Adrenal gland (tissue), 12 donors: ENCODE measurements around the gene ADAMTSL3. TPM values are rescaled to one million over a fixed set of nuclear protein-coding genes. Genes with fewer than 3 reads are reported as not detected.

Source experiments
- DNase-seq, 7 donors: peaks; one replicate each; pipeline ENCODE4 v3.0.0-alpha.2; 2019 to 2020
- H3K27ac ChIP-seq, 5 donors: fragments of 200-600 bp; sonication (generic) in 4 of 5; 1 replicate in 3 of 5; 2 replicates in 2 of 5; pipeline versions ENCODE4 v1.5.1 to v1.8.0; 2016 to 2020; ENCODE audit warnings: mild to moderate bottlenecking in 1 of 5
- H3K27me3 ChIP-seq: fragments of 200-600 bp; 2 replicates; pipeline ENCODE4 v1.8.0; 2021
- H3K36me3 ChIP-seq, 2 donors: fragments of 200-600 bp; replicated peaks in 1 of 2; 1 replicate in 1 of 2; 2 replicates in 1 of 2; pipeline versions ENCODE4 v1.5.1 to v1.8.0; 2018 to 2022
- H3K4me1 ChIP-seq, 2 donors: fragments of 200-600 bp; replicated peaks in 1 of 2; 1 replicate in 1 of 2; 2 replicates in 1 of 2; pipeline versions ENCODE4 v1.5.1 to v1.8.0; 2018 to 2021
- H3K4me3 ChIP-seq, 4 donors: fragments of 200-600 bp; sonication (generic) in 3 of 4; one replicate each; pipeline ENCODE4 v1.5.1; 2016 to 2018
- H3K9me3 ChIP-seq, 3 donors: fragments of 200-600 bp; sonication (generic) in 1 of 3; replicated peaks in 1 of 3; 1 replicate in 2 of 3; 2 replicates in 1 of 3; pipeline versions ENCODE4 v1.5.1 to v1.8.0; 2016 to 2021
- CTCF ChIP-seq, 6 experiments: fragments of 450-650 bp in 4 of 6; fragments of 200-600 bp in 2 of 6; sonication (generic) in 1 of 6; IDR thresholded peaks; 1 replicate in 5 of 6; 2 replicates in 1 of 6; pipeline versions ENCODE4 v1.5.1 to v1.8.0; 2016 to 2021; ENCODE audit warnings: antibody characterized with exemption in 6 of 6, mild to moderate bottlenecking in 2 of 6, moderate library complexity in 1 of 6
- POLR2A ChIP-seq, 2 donors: fragments of 450-650 bp; IDR thresholded peaks; one replicate each; pipeline ENCODE4 v1.6.1; 2017; ENCODE audit warnings: antibody characterized with exemption in 2 of 2, mild to moderate bottlenecking in 2 of 2, moderate library complexity in 1 of 2
- WGBS, 4 donors: extraction: QIAGEN DNeasy Blood & Tissue Kit in 2 of 4; methylation state at CpG; one replicate each; pipeline versions ENCODE4 v1.1.5 to v1.1.7; 2013 to 2017; 5-methylcytosine and 5-hydroxymethylcytosine counted together
- intact Hi-C, 2 donors: fragments of 100-400 bp; cut with DNase I; formaldehyde crosslinking; loops; one replicate each; pipeline versions ENCODE4 v1.14.1 to v1.15.0; 2022 to 2023
- polyA plus RNA-seq, 3 donors: library from polyadenylated mRNA; stranded (reverse); fragments of 200-250 nt in 2 of 3; fragments of 350-450 nt in 1 of 3; fragmentation: Illumina TruSeq in 1 of 3; extraction: RNeasy Lipid Tissue Mini Kit (QIAGEN cat#74804) in 1 of 3; gene quantifications; one replicate each; pipeline ENCODE4 v1.2.3, GENCODE V29; 2013 to 2014
- total RNA-seq, 9 donors: library from RNA; depleted of rRNA in 4 of 9; stranded (reverse); fragments of >200 nt in 4 of 9; fragments of 120-200 nt in 1 of 9; fragmentation: NEBNext Ultra II Directional in 1 of 9; extraction: Animal tissue kit (Norgen Biotek cat#: 25700) in 1 of 9; gene quantifications; one replicate each; pipeline versions ENCODE4 v1.1.0 to v1.2.4, GENCODE V29; 2013 to 2023
- donor health status: healthy with polysubstance abuse.
- donor health status: Bipolar disorder and iron deficiency.
- donor health status: DM: yes; HTN: yes; CAD: no.
- donor health status: DM: no; HTN: no; CAD: no.
- donor health status: DM: no; HTN: no; CAD: no.
- donor health status: DM: yes; HTN: yes; CAD: no.

The ADAMTSL3 gene
- total and polyA plus RNA-seq, 12 donors = 0.98 to 19.7 (median 10.5) TPM

GRCh38 chr15:84003791-84004503 is 350.0 kb downstream of the ADAMTSL3 start:
- Histone ChIP-seq H3K27ac (no peak overlapping the region), H3K4me3 (no peak overlapping the region)
- no peak for DNase-seq

GRCh38 chr15:84006421-84006820 is 352.5 kb downstream of the ADAMTSL3 start:
- Histone ChIP-seq H3K36me3 (no peaks in the 10 kb centered on the region), H3K4me1 (no peaks in the 10 kb centered on the region), H3K27me3 (no peaks in the 10 kb centered on the region), H3K27ac (no peak overlapping the region), H3K9me3 (no peaks in the 10 kb centered on the region), H3K4me3 (no peak overlapping the region)
- DNase-seq = no peak
- intact Hi-C loops = no loop called here
- 30 to 38% (median 34%) methylated on average over 4 of the region's 4 CpGs for WGBS, 4 donors
- no peak for TF ChIP-seq POLR2A (IDR thresholded peaks at IDR 0.05)
- no peak for TF ChIP-seq CTCF (IDR thresholded peaks at IDR 0.05)

More at GRCh38 chr15:84003791-84004503, 350.0 kb downstream of the ADAMTSL3 start:
- TF ChIP-seq CTCF (IDR thresholded peaks at IDR 0.05) (no peak), POLR2A (IDR thresholded peaks at IDR 0.05) (no peak)
- 60 to 69% (median 68%) methylated on average over 6 of the region's 6 CpGs for WGBS, 4 donors
- Histone ChIP-seq H3K27me3 (no peaks in the 10 kb centered on the region), H3K9me3 (no peaks in the 10 kb centered on the region), H3K36me3 (no peaks in the 10 kb centered on the region), H3K4me1 (no peaks in the 10 kb centered on the region)
- intact Hi-C loops = no loop called here

GRCh38 chr15:84009616-84010015 is 355.7 kb downstream of the ADAMTSL3 start:
- no peak overlapping the region for H3K4me3 ChIP-seq
- no peak for DNase-seq
- intact Hi-C loops = no loop called here
- no peak for TF ChIP-seq POLR2A (IDR thresholded peaks at IDR 0.05)
- no peak for TF ChIP-seq CTCF (IDR thresholded peaks at IDR 0.05)
- H3K9me3 ChIP-seq = no peaks in the 10 kb centered on the region
- 78 to 84% (median 80%) methylated on average over 6 to 7 of the region's 7 CpGs for WGBS, 4 donors
- no peaks in the 10 kb centered on the region for H3K4me1 ChIP-seq
- no peaks in the 10 kb centered on the region for H3K36me3 ChIP-seq
- no peaks in the 10 kb centered on the region for H3K27me3 ChIP-seq
- H3K27ac ChIP-seq = no peak overlapping the region

GRCh38 chr15:84010246-84010645 is 356.3 kb downstream of the ADAMTSL3 start:
- Histone ChIP-seq H3K4me1 (no peaks in the 10 kb centered on the region), H3K27ac (no peak overlapping the region), H3K36me3 (no peaks in the 10 kb centered on the region), H3K9me3 (no peaks in the 10 kb centered on the region), H3K27me3 (no peaks in the 10 kb centered on the region), H3K4me3 (no peak overlapping the region)
- TF ChIP-seq POLR2A (IDR thresholded peaks at IDR 0.05) = no peak
- no peak for TF ChIP-seq CTCF (IDR thresholded peaks at IDR 0.05)
- intact Hi-C loops = no loop called here
- WGBS, 4 donors = 78 to 82% (median 79%) methylated on average over 1 of the region's 1 CpG
- no peak for DNase-seq
